K562 (cell line): Measurements from ENCODE around the gene CNNM4. TPM values are rescaled to one million over a fixed set of nuclear protein-coding genes. Genes with fewer than 3 reads are reported as not detected.

Experiments used
- ATAC-seq: fragments of 200-7000 bp; cut with Tn5 transposase; 3 replicates; pipeline ENCODE4 v1.9.1; 2020; ENCODE audit warnings: moderate library complexity
- BruUV-seq: library from RNA; stranded (reverse); fragments of 400-500 nt; replicated peaks from 2 replicates; lab custom pipeline; 2021; lab: Mats Ljungman, UMichigan
- CTCF ChIA-PET: fragments of 300-600 bp; formaldehyde crosslinking; extraction: SDS; loops from one replicate; lab custom pipeline; 2021; ENCODE audit warnings: low intra/inter-chr PET ratio; lab: Yijun Ruan, JAX
- POLR2A ChIA-PET: fragments of 300-600, 350-650 bp; sonication (Branson Sonifier 250); formaldehyde crosslinking; extraction: SDS; loops from one replicate; lab custom pipeline; 2021; ENCODE audit warnings: antibody characterized with exemption, inconsistent platforms; lab: Yijun Ruan, JAX
- DNase-seq, 4 experiments: peaks; one replicate each; pipeline versions ENCODE4 v3.0.0 to v3.0.0-alpha.2; 2011 to 2018; ENCODE audit warnings: low spot score in 3 of 4, mixed read lengths in 3 of 4; ENCODE audit errors: extremely low read depth in 1 of 4
- FAIRE-seq: peaks from 2 replicates; lab custom pipeline; 2011; peaks lifted over from hg19 to GRCh38; lab: Jason Lieb, UNC
- H2AFZ ChIP-seq: 2 replicates; pipeline ENCODE4 v1.6.0; 2011; ENCODE audit warnings: low read depth, low read length, control low read depth, inconsistent platforms
- H3K27ac ChIP-seq: fragments of 200-600 bp; 3 replicates; pipeline ENCODE4 v1.8.0; 2011; ENCODE audit warnings: low read depth, mild to moderate bottlenecking, control low read depth, inconsistent platforms, low read length, moderate library complexity, mixed read lengths; ENCODE audit errors: extremely low read depth
- H3K27me3 ChIP-seq, 2 experiments: fragments of 300-600 bp in 1 of 2; 2 replicates in 1 of 2; 3 replicates in 1 of 2; pipeline versions ENCODE4 v1.6.0 to v1.8.0; 2011; ENCODE audit warnings: inconsistent platforms in 2 of 2, low read length in 2 of 2, mild to moderate bottlenecking in 1 of 2, mixed read lengths in 1 of 2, moderate library complexity in 1 of 2; ENCODE audit not compliant: control insufficient read depth in 2 of 2, insufficient read depth in 2 of 2
- H3K36me3 ChIP-seq: fragments of 300-600 bp; 3 replicates; pipeline ENCODE4 v1.8.0; 2011; ENCODE audit warnings: mild to moderate bottlenecking, low read length, inconsistent platforms; ENCODE audit not compliant: control insufficient read depth, insufficient read depth
- H3K4me1 ChIP-seq, 2 experiments: fragments of 200-600 bp in 1 of 2; replicated peaks in 1 of 2; 2 replicates in 1 of 2; 3 replicates in 1 of 2; pipeline versions ENCODE4 v1.5.1 to v1.8.0; 2011; ENCODE audit warnings: inconsistent platforms in 2 of 2, low read length in 2 of 2, mild to moderate bottlenecking in 1 of 2, mixed read lengths in 1 of 2, moderate library complexity in 1 of 2; ENCODE audit not compliant: control insufficient read depth in 2 of 2, insufficient read depth in 2 of 2
- H3K4me2 ChIP-seq: 2 replicates; pipeline ENCODE4 v1.6.1; 2011; ENCODE audit warnings: low read length, control low read depth, inconsistent platforms, mixed read lengths; ENCODE audit not compliant: insufficient read depth
- H3K4me3 ChIP-seq: fragments of 200-600 bp; sonication (generic), shearing (Covaris generic); 2 replicates; pipeline ENCODE4 v1.5.1; 2016; ENCODE audit warnings: control low read depth, inconsistent platforms
- H3K79me2 ChIP-seq: fragments of 200-600 bp; 3 replicates; pipeline ENCODE4 v1.8.0; 2011; ENCODE audit warnings: low read length, inconsistent platforms; ENCODE audit not compliant: control insufficient read depth, insufficient read depth
- H3K9ac ChIP-seq, 2 experiments: 2 replicates each; pipeline versions ENCODE4 v1.6.0 to v1.6.1; 2011; ENCODE audit warnings: low read depth in 2 of 2, low read length in 2 of 2, control low read depth in 1 of 2, inconsistent platforms in 1 of 2, mild to moderate bottlenecking in 1 of 2, mixed read lengths in 1 of 2; ENCODE audit not compliant: insufficient read depth in 1 of 2
- H3K9me1 ChIP-seq: one replicate; pipeline ENCODE4 v1.6.0; 2011; ENCODE audit warnings: inconsistent platforms, mild to moderate bottlenecking, low read length, moderate library complexity; ENCODE audit not compliant: control insufficient read depth, insufficient read depth
- H3K9me3 ChIP-seq: replicated peaks from 2 replicates; pipeline ENCODE4 v1.5.1; 2011; ENCODE audit warnings: low read depth, low read length, inconsistent platforms; ENCODE audit not compliant: control insufficient read depth, insufficient read depth
- H4K20me1 ChIP-seq: replicated peaks from 2 replicates; pipeline ENCODE4 v1.6.1; 2011; ENCODE audit warnings: low read length, inconsistent platforms, mixed read lengths; ENCODE audit not compliant: control insufficient read depth, insufficient read depth
- CEBPG ChIP-seq, 3 experiments: fragments of 200-800 bp in 1 of 3; sonication (Bioruptor generic) in 1 of 3; sonication (generic) in 1 of 3; formaldehyde crosslinking in 1 of 3; IDR thresholded peaks in 2 of 3; conservative IDR thresholded peaks in 1 of 3; 2 replicates each; pipeline versions ENCODE4 v1.6.1 to v1.8.0; 2016 to 2022; ENCODE audit warnings: missing compliant biosample characterization in 2 of 3, missing genetic modification characterization in 2 of 3, mild to moderate bottlenecking in 1 of 3, missing genetic modification reagents in 1 of 3
- CHCHD3 ChIP-seq: fragments of 250-450 bp; sonication (Bioruptor Pico); IDR thresholded peaks from 2 replicates; pipeline ENCODE4 v2.1.2; 2022; ENCODE audit warnings: mild to moderate bottlenecking
- CHD2 ChIP-seq: IDR thresholded peaks from 2 replicates; pipeline ENCODE4 v1.6.1; 2011; ENCODE audit warnings: low read depth, low read length
- ETV5 ChIP-seq: sonication (generic); formaldehyde crosslinking; IDR thresholded peaks from 2 replicates; pipeline ENCODE4 v1.4.0; 2020; ENCODE audit warnings: low read depth, mild to moderate bottlenecking, missing genetic modification reagents
- GTF2B ChIP-seq: IDR thresholded peaks from 2 replicates; pipeline ENCODE4 v1.6.1; 2011; ENCODE audit not compliant: insufficient read length; ENCODE audit errors: extremely low read depth
- HDAC2 ChIP-seq: fragments of 450-650 bp; IDR thresholded peaks from 2 replicates; pipeline ENCODE4 v1.6.1; 2016; ENCODE audit warnings: mild to moderate bottlenecking
- HDAC6 ChIP-seq: IDR thresholded peaks from 2 replicates; pipeline ENCODE4 v1.6.1; 2012; ENCODE audit warnings: low read depth, mild to moderate bottlenecking, control low read depth, inconsistent platforms, low read length, moderate library complexity
- IRF9 ChIP-seq: fragments of 450-650 bp; IDR thresholded peaks from 2 replicates; pipeline ENCODE4 v1.6.1; 2016; ENCODE audit warnings: missing biosample characterization, missing genetic modification characterization
- KDM1A ChIP-seq, 2 experiments: fragments of 450-650 bp; IDR thresholded peaks; 2 replicates each; pipeline ENCODE4 v1.6.1; 2016; ENCODE audit warnings: mild to moderate bottlenecking in 2 of 2
- MTA1 ChIP-seq: fragments of 450-650 bp; IDR thresholded peaks from 2 replicates; pipeline ENCODE4 v1.6.1; 2017; ENCODE audit warnings: borderline replicate concordance
- NFATC3 ChIP-seq: fragments of 450-650 bp; IDR thresholded peaks from 2 replicates; pipeline ENCODE4 v1.6.1; 2017; ENCODE audit warnings: mild to moderate bottlenecking
- NR3C1 ChIP-seq: sonication (generic); formaldehyde crosslinking; IDR thresholded peaks from 2 replicates; pipeline ENCODE4 v1.8.1; 2022; ENCODE audit warnings: missing genetic modification reagents
- SAFB ChIP-seq: fragments of 200-400 bp; formaldehyde crosslinking; IDR thresholded peaks from 2 replicates; pipeline ENCODE4 v1.6.1; 2017; ENCODE audit warnings: low read depth, low read length, borderline replicate concordance
- SETDB1 ChIP-seq: IDR thresholded peaks from one replicate; pipeline ENCODE4 v1.6.1; 2012; ENCODE audit warnings: low read length, control low read depth, inconsistent platforms
- STAT6 ChIP-seq: sonication (generic); formaldehyde crosslinking; IDR thresholded peaks from 2 replicates; pipeline ENCODE4 v1.8.1; 2023; ENCODE audit warnings: mild to moderate bottlenecking, missing genetic modification reagents
- SUPT5H ChIP-seq: fragments of 450-650 bp; IDR thresholded peaks from 2 replicates; pipeline ENCODE4 v1.6.1; 2016
- TFAP4 ChIP-seq: sonication (generic); formaldehyde crosslinking; IDR thresholded peaks from 2 replicates; pipeline ENCODE4 v1.8.0; 2022; ENCODE audit warnings: missing genetic modification reagents, mild to moderate bottlenecking, moderate library complexity, borderline replicate concordance
- ZNF217 ChIP-seq: sonication (generic); formaldehyde crosslinking; IDR thresholded peaks from 2 replicates; pipeline ENCODE4 v1.8.0; 2022; ENCODE audit warnings: mild to moderate bottlenecking, missing genetic modification reagents
- WGBS: fragments of 100-300 bp; shearing (Covaris generic); methylation state at CpG from one replicate; pipeline ENCODE4 v1.1.6; 2016; ENCODE audit warnings: low coverage, mixed read lengths; ENCODE audit not compliant: insufficient coverage; ENCODE audit errors: missing lambda C conversion rate; 5-methylcytosine and 5-hydroxymethylcytosine counted together
- in situ Hi-C: fragments of 300-500 bp; cut with MboI; formaldehyde crosslinking; loops from 4 replicates; pipeline ENCODE4 v1.15.0; 2018; ENCODE audit warnings: inconsistent platforms, mixed read lengths
- intact Hi-C: fragments of 100-400 bp; cut with micrococcal nuclease; formaldehyde crosslinking; loops from 2 replicates; pipeline ENCODE4 v1.14.2; 2022
- polyA plus RNA-seq, 8 experiments: library from polyadenylated mRNA; depleted of rRNA in 4 of 8; stranded (reverse) in 5 of 8; unstranded in 3 of 8; fragments of >200 nt; fragmentation: Nextera tagmentation in 2 of 8; fragmentation: Illumina TruSeq in 1 of 8; extraction: Ambion mirVana in 2 of 8; extraction: Trizol in 1 of 8; gene quantifications; 2 replicates each; pipeline versions ENCODE4 v1.2.1 to v1.2.3, GENCODE V29; 2011 to 2014; ENCODE audit warnings: inconsistent platforms in 1 of 8, missing spikeins in 1 of 8
- total RNA-seq, 7 experiments: library from RNA; depleted of rRNA in 6 of 7; stranded (reverse); fragments of >200 nt in 6 of 7; fragmentation: Illumina TruSeq in 2 of 7; extraction: Trizol in 2 of 7; gene quantifications; 2 replicates each; pipeline versions ENCODE4 v1.2.1 to v1.2.3, GENCODE V29; 2011 to 2021; ENCODE audit warnings: low replicate concordance in 1 of 7

The CNNM4 gene
- total and polyA plus RNA-seq, 9 of the 15 experiments (the other 6 are each of a cell fraction or from before 2014, with no cell fraction given) = 0.96 to 6.3 (median 2.8) TPM

- ChIA-PET POLR2A (interaction anchor here (0.8 kb wide), 1 partner anchor 9 kb away, joined by 3 read pairs; no protein-coding TSS in a partner anchor), CTCF (no interaction called here)
- intact Hi-C loops = no loop called here
- peak overlapping the region; percentile 57 for H3K27ac ChIP-seq
- no peaks in the 10 kb centered on the region for H3K9me3 ChIP-seq
- H3K9me1 ChIP-seq = no peaks in the 10 kb centered on the region
- H3K4me1 ChIP-seq = peaks cover 9 to 11% of the 10 kb centered on the region in 2 experiments; a peak in 4 of 5 replicates
- peaks cover 27% of the 10 kb centered on the region; the same call in 2 of the 3 replicates for H3K36me3 ChIP-seq
- FAIRE-seq = no peak
- H3K4me2 ChIP-seq = peak overlapping the region; percentile 91
- H3K27me3 ChIP-seq = no peaks in the 10 kb centered on the region
- WGBS = 0% methylated on average over 4 of the region's 4 CpGs
- no peaks in the 10 kb centered on the region for H4K20me1 ChIP-seq
- TSS peak; percentile 66 for BruUV-seq
- peaks cover 16% of the 10 kb centered on the region; the same call in 2 of the 3 replicates for H3K79me2 ChIP-seq
- DNase-seq = peak in 1 of 4 experiments; percentile 33
- ATAC-seq = no peak; the same call in 2 of the 3 replicates
- peak overlapping the region; percentile 80 to 92 for H3K9ac ChIP-seq
- peak overlapping the region; percentile 81 for H3K4me3 ChIP-seq
- in situ Hi-C loops = no loop called here
- peak overlapping the region; percentile 94 for H2AFZ ChIP-seq
- TF ChIP-seq CHCHD3 (CRISPR knock-in tag) = no peak
- TF ChIP-seq CEBPG (CRISPR knock-in tag; IDR thresholded peaks at IDR 0.05) = no peak
- TF ChIP-seq CEBPG (tag; conservative IDR thresholded peaks at IDR 0.05 in 1 of 2, IDR thresholded peaks at IDR 0.05 in 1 of 2) = no peak
- no peak for TF ChIP-seq SETDB1
- no peak for TF ChIP-seq ZNF217 (CRISPR knock-in tag)
- no peak for TF ChIP-seq TFAP4 (CRISPR knock-in tag)
- no peak for TF ChIP-seq HDAC6
- no peak for TF ChIP-seq SAFB
- TF ChIP-seq ETV5 (CRISPR knock-in tag) = 0 out of 2 replicates have a peak, but pooled peaks have one; percentile 1
- TF ChIP-seq GTF2B = no peak
- 0 out of 2 replicates have a peak, but pooled peaks have one; percentile 46 for TF ChIP-seq NFATC3
- TF ChIP-seq CHD2 = no peak
- TF ChIP-seq STAT6 = no peak
- no peak for TF ChIP-seq SUPT5H
- TF ChIP-seq KDM1A (IDR thresholded peaks at IDR 0.05) = peak in 1 of 2 experiments; percentile 32; a peak in 1 of 4 replicates
- TF ChIP-seq MTA1 = no peak
- no peak for TF ChIP-seq NR3C1 (CRISPR knock-in tag)
- 0 out of 2 replicates have a peak, but pooled peaks have one; percentile 6 for TF ChIP-seq HDAC2
- no peak for TF ChIP-seq IRF9 (tag)
Observed at GRCh38 chr2:96739076-96739632, 21.5 kb upstream of the CNNM4 start.
